SH-SY5Y (cell line): ENCODE measurements around the gene KRT15.

Experiments used
- GATA2 ChIP-seq: IDR thresholded peaks from 2 replicates; pipeline ENCODE4 v1.6.1; 2011; ENCODE audit warnings: mild to moderate bottlenecking, low read depth, low read length
- GATA3 ChIP-seq: IDR thresholded peaks from 2 replicates; pipeline ENCODE4 v1.6.1; 2011; ENCODE audit warnings: low read depth, mild to moderate bottlenecking, low read length, moderate library complexity

DNA sequence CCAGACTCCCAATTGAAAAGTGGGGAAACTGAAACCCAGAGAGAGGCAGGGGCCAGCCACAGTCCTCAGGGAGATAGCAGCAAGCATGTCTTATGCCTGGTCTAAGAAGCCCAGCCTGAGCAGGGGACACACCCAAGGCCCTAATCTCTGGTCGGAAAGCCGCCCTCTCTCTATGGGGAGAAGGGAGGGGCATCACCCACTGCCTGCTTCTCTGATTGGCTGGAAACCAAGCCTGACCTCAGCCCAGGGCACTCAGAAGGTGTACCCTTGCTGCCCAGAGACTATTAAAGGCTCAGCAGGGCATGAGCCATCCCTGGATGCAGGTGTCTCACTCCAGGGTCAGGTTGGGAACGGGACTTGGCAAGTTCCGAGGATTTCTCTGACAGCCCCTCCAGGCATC is 7.6 kb downstream of the KRT15 start:
- TF ChIP-seq GATA3, result no peak
- no peak for TF ChIP-seq GATA2
